DND-41 (cell line): ENCODE results near the gene TYRO3.
"Not testable (repeated sequence)": the region's sequence is repeated elsewhere in the genome, so short reads cannot be mapped to it uniquely, and the experiment has no call there.

Experiments
- ATAC-seq: fragments of 200-7000 bp; cut with Tn5 transposase; 3 replicates; pipeline ENCODE4 v1.9.1; 2021; ENCODE audit warnings: low read depth; ENCODE audit not compliant: insufficient read depth
- DNase-seq: peaks from one replicate; pipeline ENCODE4 v3.0.0-alpha.2; 2020
- H2AFZ ChIP-seq: 2 replicates; pipeline ENCODE4 v1.6.0; 2012; ENCODE audit warnings: low read depth, low read length
- H3K27ac ChIP-seq: 2 replicates; pipeline ENCODE4 v1.5.1; 2012; ENCODE audit warnings: low read length, inconsistent platforms
- H3K27me3 ChIP-seq: fragments of 200-600 bp; sonication (generic); 2 replicates; pipeline ENCODE4 v1.6.0; 2012; ENCODE audit warnings: low read length, mild to moderate bottlenecking, inconsistent platforms; ENCODE audit not compliant: insufficient read depth, poor library complexity
- H3K36me3 ChIP-seq: 2 replicates; pipeline ENCODE4 v1.5.1; 2012; ENCODE audit warnings: low read length, inconsistent platforms; ENCODE audit not compliant: insufficient read depth
- H3K4me1 ChIP-seq: 2 replicates; pipeline ENCODE4 v1.5.1; 2012; ENCODE audit warnings: mild to moderate bottlenecking, low read length; ENCODE audit not compliant: insufficient read depth
- H3K4me2 ChIP-seq: 2 replicates; pipeline ENCODE4 v1.6.0; 2012; ENCODE audit warnings: mild to moderate bottlenecking, moderate library complexity, low read length, inconsistent platforms; ENCODE audit not compliant: insufficient read depth
- H3K4me3 ChIP-seq, 2 experiments: fragments of 200-600 bp in 1 of 2; shearing (Covaris generic) in 1 of 2; 2 replicates each; pipeline ENCODE4 v1.5.1; 2012 to 2016; ENCODE audit warnings: inconsistent platforms in 2 of 2, low read length in 2 of 2, mild to moderate bottlenecking in 2 of 2, low read depth in 1 of 2, moderate library complexity in 1 of 2
- H3K79me2 ChIP-seq: 2 replicates; pipeline ENCODE4 v1.6.0; 2012; ENCODE audit warnings: low read length, inconsistent platforms; ENCODE audit not compliant: insufficient read depth
- H3K9ac ChIP-seq: 2 replicates; pipeline ENCODE4 v1.6.0; 2012; ENCODE audit warnings: low read depth, mild to moderate bottlenecking, inconsistent platforms, low read length, moderate library complexity
- H3K9me3 ChIP-seq: 2 replicates; pipeline ENCODE4 v1.5.1; 2012; ENCODE audit warnings: low read length, moderate library complexity, mild to moderate bottlenecking, inconsistent platforms; ENCODE audit not compliant: insufficient read depth, severe bottlenecking
- H4K20me1 ChIP-seq: 2 replicates; pipeline ENCODE4 v1.6.0; 2012; ENCODE audit warnings: low read length; ENCODE audit not compliant: insufficient read depth
- EZH2 ChIP-seq: IDR thresholded peaks from 3 replicates; pipeline ENCODE4 v1.6.1; 2012; ENCODE audit warnings: borderline replicate concordance, low read depth, mild to moderate bottlenecking, moderate library complexity, low read length, inconsistent platforms; ENCODE audit not compliant: severe bottlenecking
- TF ChIP-seq, protein P1 (sequence below): IDR thresholded peaks from 2 replicates; pipeline ENCODE4 v1.5.1; 2012; ENCODE audit warnings: borderline replicate concordance, low read length, moderate library complexity, mild to moderate bottlenecking; ENCODE audit not compliant: poor library complexity, severe bottlenecking; ENCODE audit errors: extremely low read depth

TYRO3 gene

DNA sequence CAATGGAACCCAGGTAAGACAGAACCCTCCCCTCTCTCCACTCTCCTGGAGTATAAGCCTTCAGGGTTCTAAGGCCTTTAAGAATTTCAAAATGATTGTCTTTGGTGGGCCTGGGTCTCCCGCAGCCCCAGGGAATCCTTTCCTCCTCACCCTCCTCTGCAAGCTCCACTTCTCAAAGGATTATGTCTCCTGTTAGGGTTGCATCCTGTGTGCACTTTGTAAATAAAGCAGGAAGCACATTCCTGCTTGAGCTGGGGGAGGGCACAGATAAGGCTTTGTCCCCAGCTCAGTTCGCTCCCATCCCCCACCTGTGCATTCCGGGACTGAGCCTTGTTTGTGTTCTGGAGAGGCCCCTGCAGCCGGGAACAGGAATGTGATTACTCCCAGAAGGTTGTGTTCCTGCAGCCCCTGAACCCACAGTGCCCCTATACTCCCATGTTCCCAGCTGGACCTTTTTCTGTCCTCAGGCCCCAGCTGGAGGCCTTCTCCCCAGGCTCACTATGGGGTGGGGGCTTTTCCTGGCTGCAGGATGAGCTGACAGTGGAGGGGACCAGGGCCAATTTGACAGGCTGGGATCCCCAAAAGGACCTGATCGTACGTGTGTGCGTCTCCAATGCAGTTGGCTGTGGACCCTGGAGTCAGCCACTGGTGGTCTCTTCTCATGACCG is 9.5 kb downstream of the TYRO3 start:
- Histone ChIP-seq H3K27ac (no peak overlapping the region), H4K20me1 (no peaks in the 10 kb centered on the region), H3K79me2 (no peaks in the 10 kb centered on the region), H3K27me3 (no peaks in the 10 kb centered on the region), H3K4me1 (no peaks in the 10 kb centered on the region), H3K36me3 (peaks cover 76% of the 10 kb centered on the region), H2AFZ (no peak overlapping the region), H3K9ac (no peak overlapping the region), H3K4me2 (no peak overlapping the region), H3K4me3 (no peak overlapping the region), H3K9me3 (no peaks in the 10 kb centered on the region)
- TF ChIP-seq, protein P1, sequence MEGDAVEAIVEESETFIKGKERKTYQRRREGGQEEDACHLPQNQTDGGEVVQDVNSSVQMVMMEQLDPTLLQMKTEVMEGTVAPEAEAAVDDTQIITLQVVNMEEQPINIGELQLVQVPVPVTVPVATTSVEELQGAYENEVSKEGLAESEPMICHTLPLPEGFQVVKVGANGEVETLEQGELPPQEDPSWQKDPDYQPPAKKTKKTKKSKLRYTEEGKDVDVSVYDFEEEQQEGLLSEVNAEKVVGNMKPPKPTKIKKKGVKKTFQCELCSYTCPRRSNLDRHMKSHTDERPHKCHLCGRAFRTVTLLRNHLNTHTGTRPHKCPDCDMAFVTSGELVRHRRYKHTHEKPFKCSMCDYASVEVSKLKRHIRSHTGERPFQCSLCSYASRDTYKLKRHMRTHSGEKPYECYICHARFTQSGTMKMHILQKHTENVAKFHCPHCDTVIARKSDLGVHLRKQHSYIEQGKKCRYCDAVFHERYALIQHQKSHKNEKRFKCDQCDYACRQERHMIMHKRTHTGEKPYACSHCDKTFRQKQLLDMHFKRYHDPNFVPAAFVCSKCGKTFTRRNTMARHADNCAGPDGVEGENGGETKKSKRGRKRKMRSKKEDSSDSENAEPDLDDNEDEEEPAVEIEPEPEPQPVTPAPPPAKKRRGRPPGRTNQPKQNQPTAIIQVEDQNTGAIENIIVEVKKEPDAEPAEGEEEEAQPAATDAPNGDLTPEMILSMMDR = no peak
- no peak for TF ChIP-seq EZH2
- DNase-seq = no peak
- ATAC-seq = no peak

DNA sequence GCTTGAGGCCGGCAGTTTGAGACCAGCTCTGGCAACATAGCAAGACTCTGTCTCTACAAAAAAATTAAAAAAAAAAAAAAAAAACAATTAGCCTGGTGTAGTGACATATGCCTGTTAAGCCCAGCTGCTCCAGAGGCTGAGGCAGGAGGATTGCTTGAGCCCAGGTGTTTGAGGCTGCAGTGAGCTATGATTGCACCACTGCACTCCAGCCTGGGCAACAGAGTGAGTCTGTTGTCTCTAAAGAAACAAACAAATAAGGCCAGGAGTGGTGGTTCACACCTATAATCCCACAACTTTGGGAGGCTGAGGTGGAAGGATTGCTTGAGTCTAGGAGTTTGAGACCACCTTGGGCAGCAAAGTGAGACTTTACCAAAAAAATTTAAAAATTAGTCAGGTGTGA is 10.2 kb downstream of the TYRO3 start:
- not testable (repeated sequence) for ATAC-seq, DNase-seq, H2AFZ ChIP-seq, H3K27me3 ChIP-seq, H3K9me3 ChIP-seq, H4K20me1 ChIP-seq, H3K79me2 ChIP-seq, H3K9ac ChIP-seq, H3K4me2 ChIP-seq, H3K4me1 ChIP-seq, H3K4me3 ChIP-seq, H3K27ac ChIP-seq
- peaks cover 74% of the 10 kb centered on the region for H3K36me3 ChIP-seq

DNA sequence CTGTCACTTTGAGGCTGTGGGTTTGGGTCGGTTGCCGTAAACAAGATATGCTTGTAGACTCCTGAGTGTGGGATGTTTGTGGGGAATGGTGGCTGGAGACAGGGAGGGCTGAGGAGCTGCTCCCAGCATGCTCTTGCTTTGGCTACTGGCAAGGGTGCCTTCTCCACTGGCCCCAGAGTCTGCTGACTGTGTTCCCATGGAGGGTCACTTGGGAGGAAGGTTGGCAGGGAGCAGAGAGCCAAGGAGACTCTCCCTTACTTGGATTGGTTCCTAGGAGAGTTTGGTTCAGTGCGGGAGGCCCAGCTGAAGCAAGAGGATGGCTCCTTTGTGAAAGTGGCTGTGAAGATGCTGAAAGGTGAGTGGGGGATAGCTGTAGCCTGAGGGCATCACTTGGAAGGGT is 11.8 kb downstream of the TYRO3 start:
- H3K4me2 ChIP-seq = no peak overlapping the region
- H3K4me1 ChIP-seq = no peaks in the 10 kb centered on the region
- peaks cover 74% of the 10 kb centered on the region for H3K36me3 ChIP-seq
- H3K27me3 ChIP-seq = no peaks in the 10 kb centered on the region
- ATAC-seq (no peak), DNase-seq (no peak)
- H3K4me3 ChIP-seq = no peak overlapping the region
- no peak overlapping the region for H2AFZ ChIP-seq
- no peak for TF ChIP-seq EZH2
- TF ChIP-seq, protein P1 = no peak
- no peak overlapping the region for H3K9ac ChIP-seq
- no peaks in the 10 kb centered on the region for H3K9me3 ChIP-seq
- H4K20me1 ChIP-seq = no peaks in the 10 kb centered on the region
- H3K27ac ChIP-seq = no peak overlapping the region
- H3K79me2 ChIP-seq = no peaks in the 10 kb centered on the region

DNA sequence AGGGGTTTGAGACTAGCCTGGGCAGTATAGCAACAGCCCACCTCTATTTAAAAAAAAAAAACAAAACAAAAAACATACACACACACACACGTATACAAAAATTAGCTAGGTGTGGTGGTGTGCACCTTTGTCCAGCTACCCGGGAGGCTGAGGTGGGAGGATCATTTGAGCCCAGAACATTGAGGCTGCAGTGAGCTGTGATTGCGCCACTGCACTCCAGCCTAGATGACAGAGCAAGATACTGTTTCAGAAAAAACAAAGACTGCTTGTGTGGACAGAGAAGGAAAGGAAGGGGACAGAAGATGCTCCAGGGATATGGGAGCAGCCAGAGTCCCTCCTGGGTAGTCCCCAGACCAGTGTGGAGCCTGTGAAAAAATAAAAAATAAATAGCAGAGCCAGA is 12.9 kb downstream of the TYRO3 start:
- no peak overlapping the region for H2AFZ ChIP-seq
- no peaks in the 10 kb centered on the region for H3K4me1 ChIP-seq
- ATAC-seq (no peak), DNase-seq (no peak)
- no peak overlapping the region for H3K9ac ChIP-seq
- H3K27ac ChIP-seq = no peak overlapping the region
- H3K4me3 ChIP-seq = no peak overlapping the region
- H3K27me3 ChIP-seq = no peaks in the 10 kb centered on the region
- H3K9me3 ChIP-seq = no peaks in the 10 kb centered on the region
- TF ChIP-seq, protein P1 = no peak
- peaks cover 66% of the 10 kb centered on the region for H3K36me3 ChIP-seq
- H4K20me1 ChIP-seq = no peaks in the 10 kb centered on the region
- H3K79me2 ChIP-seq = no peaks in the 10 kb centered on the region
- no peak overlapping the region for H3K4me2 ChIP-seq
